ENCODE results near the gene JDP2.

JDP2 gene

GRCh38 chr14:75487155-75487671, 59.4 kb downstream of the JDP2 start (continued):
- TF ChIP-seq ZNF280D (tag by site-specific recombination; IDR thresholded peaks at IDR 0.05), result no peak
- TF ChIP-seq KLF7 (tag by site-specific recombination; IDR thresholded peaks at IDR 0.05; ENCODE audit: borderline replicate concordance), result no peak
- TF ChIP-seq ZNF24 (tag by site-specific recombination; IDR thresholded peaks at IDR 0.05), result no peak
- TF ChIP-seq GFI1B (tag by site-specific recombination; IDR thresholded peaks at IDR 0.05), result no peak
- no peak for TF ChIP-seq ZNF555 (tag by site-specific recombination; conservative IDR thresholded peaks at IDR 0.05)

GRCh38 chr14:75489480-75489837, 61.6 kb downstream of the JDP2 start:
- POLR2A ChIA-PET, result interaction anchor here (0.6 kb wide), 1 partner anchor 185 kb away, joined by 3 read pairs; no protein-coding TSS in a partner anchor
- TF ChIP-seq ZNF292 (tag by site-specific recombination; IDR thresholded peaks at IDR 0.05; ENCODE audit: borderline replicate concordance, low read depth) (no peak), ZNF148 (tag by site-specific recombination; IDR thresholded peaks at IDR 0.05; ENCODE audit: borderline replicate concordance) (no peak), TCF7L2 (IDR thresholded peaks at IDR 0.05; ENCODE audit: borderline replicate concordance, low read depth, low read length) (no peak), ZNF555 (tag by site-specific recombination; conservative IDR thresholded peaks at IDR 0.05) (no peak), ZNF23 (tag by site-specific recombination; IDR thresholded peaks at IDR 0.05; ENCODE audit: borderline replicate concordance) (no peak), ZNF155 (tag by site-specific recombination; IDR thresholded peaks at IDR 0.05) (no peak), ZNF394 (tag by site-specific recombination; IDR thresholded peaks at IDR 0.05; ENCODE audit: borderline replicate concordance) (no peak), ZNF626 (tag by site-specific recombination; IDR thresholded peaks at IDR 0.05) (no peak), ZNF585B (tag by site-specific recombination; IDR thresholded peaks at IDR 0.05) (no peak), REPIN1 (tag by site-specific recombination; IDR thresholded peaks at IDR 0.05; ENCODE audit: low read depth) (no peak), ZNF692 (tag by site-specific recombination; IDR thresholded peaks at IDR 0.05) (no peak), ZBTB7A (tag by site-specific recombination; IDR thresholded peaks at IDR 0.05; ENCODE audit: low read depth) (no peak), RBAK (tag by site-specific recombination; IDR thresholded peaks at IDR 0.05) (no peak), ZBTB6 (tag by site-specific recombination; IDR thresholded peaks at IDR 0.05) (no peak), ZSCAN4 (tag by site-specific recombination; IDR thresholded peaks at IDR 0.05) (no peak), ZNF214 (tag by site-specific recombination; IDR thresholded peaks at IDR 0.05; ENCODE audit: borderline replicate concordance) (no peak), ZNF513 (tag by site-specific recombination; IDR thresholded peaks at IDR 0.05) (no peak), PBX3 (CRISPR knock-in tag; IDR thresholded peaks at IDR 0.05) (no peak), ZNF211 (tag by site-specific recombination; IDR thresholded peaks at IDR 0.05; ENCODE audit: low read depth) (no peak), MEIS1 (CRISPR knock-in tag; IDR thresholded peaks at IDR 0.05; ENCODE audit: borderline replicate concordance) (no peak)
- Histone ChIP-seq H3K9me3 (ENCODE audit: control insufficient read depth, insufficient read depth, low read depth, low read length) (no peaks in the 10 kb centered on the region), H3K27ac (ENCODE audit: extremely low read depth, low read depth, low read length) (no peak overlapping the region), H3K4me3 (ENCODE audit: low read depth, low read length) (no peak overlapping the region), H3K36me3 (ENCODE audit: control insufficient read depth in 2 of 2, insufficient read depth in 1 of 2, low read length in 2 of 2) (no peaks in the 10 kb centered on the region), H3K4me1 (ENCODE audit: control insufficient read depth, insufficient read depth, low read length) (no peaks in the 10 kb centered on the region)
- CTCF ChIA-PET, result interaction anchor here (0.6 to 8.0 kb wide), 26 partner anchors 10 to 385 kb away, joined by 3 to 101 read pairs (median 4); partner anchors contain the start of gene JDP2

All from HEK293 (cell line).